GM12878 (cell line): ENCODE data around the gene NXPH1. TPM values are rescaled to one million over a fixed set of nuclear protein-coding genes. Genes with fewer than 3 reads are reported as not detected.

Experiments used
- ATAC-seq: fragments of 200-7000 bp; cut with Tn5 transposase; 3 replicates; pipeline ENCODE4 v1.9.1; 2020; ENCODE audit warnings: mild to moderate bottlenecking, moderate library complexity
- BruUV-seq: library from RNA; stranded (reverse); fragments of 400-500 nt; replicated peaks from 2 replicates; lab custom pipeline; 2021; lab: Mats Ljungman, UMichigan
- CTCF ChIA-PET: fragments of 300-600 bp; sonication (Branson Sonifier 250); formaldehyde crosslinking; extraction: SDS; loops from one replicate; lab custom pipeline; 2021; ENCODE audit warnings: inconsistent platforms; lab: Yijun Ruan, JAX
- POLR2A ChIA-PET: fragments of 350-600 bp; formaldehyde crosslinking; extraction: SDS; loops from one replicate; lab custom pipeline; 2021; ENCODE audit warnings: inconsistent platforms; lab: Charles Lee
- RAD21 ChIA-PET: fragments of 300-600 bp; sonication (Branson Sonifier 250); formaldehyde crosslinking; loops from one replicate; lab custom pipeline; 2023; ENCODE audit warnings: antibody characterized with exemption; ENCODE audit not compliant: unreplicated experiment; lab: Charles Lee
- SMC1A ChIA-PET: fragments of 300-600 bp; sonication (Branson Sonifier 250); formaldehyde crosslinking; loops from one replicate; lab custom pipeline; 2023; ENCODE audit not compliant: unreplicated experiment, uncharacterized antibody; lab: Charles Lee
- DNase-seq: peaks from one replicate; pipeline ENCODE4 v3.0.0-alpha.2; 2011; ENCODE audit warnings: low read depth, low spot score
- FAIRE-seq: peaks from 3 replicates; lab custom pipeline; 2011; peaks lifted over from hg19 to GRCh38; lab: Jason Lieb, UNC
- H2AFZ ChIP-seq: 2 replicates; pipeline ENCODE4 v1.6.0; 2011; ENCODE audit warnings: low read depth, low read length, control low read depth; ENCODE audit not compliant: control insufficient read depth
- H3K27ac ChIP-seq: 2 replicates; pipeline ENCODE4 v1.5.1; 2011; ENCODE audit warnings: control low read depth; ENCODE audit not compliant: control insufficient read depth, insufficient read depth
- H3K27me3 ChIP-seq, 2 experiments: replicated peaks in 1 of 2; 2 replicates each; pipeline versions ENCODE4 v1.6.0 to v1.6.1; 2011; ENCODE audit warnings: low read length in 1 of 2; ENCODE audit not compliant: control insufficient read depth in 2 of 2, insufficient read depth in 2 of 2
- H3K36me3 ChIP-seq, 2 experiments: 2 replicates each; pipeline ENCODE4 v1.5.1; 2011; ENCODE audit warnings: low read length in 1 of 2; ENCODE audit not compliant: control insufficient read depth in 2 of 2, insufficient read depth in 2 of 2
- H3K4me1 ChIP-seq: 2 replicates; pipeline ENCODE4 v1.6.1; 2011; ENCODE audit warnings: mild to moderate bottlenecking, low read length, moderate library complexity, mixed read lengths; ENCODE audit not compliant: control insufficient read depth, insufficient read depth
- H3K4me2 ChIP-seq: 2 replicates; pipeline ENCODE4 v1.6.0; 2011; ENCODE audit warnings: control low read depth; ENCODE audit not compliant: control insufficient read depth, insufficient read depth
- H3K4me3 ChIP-seq: fragments of 200-600 bp; sonication (generic); 2 replicates; pipeline ENCODE4 v1.5.1; 2016
- H3K79me2 ChIP-seq: 2 replicates; pipeline ENCODE4 v1.6.0; 2011; ENCODE audit warnings: low read length; ENCODE audit not compliant: control insufficient read depth, insufficient read depth
- H3K9ac ChIP-seq: 2 replicates; pipeline ENCODE4 v1.8.0; 2011; ENCODE audit warnings: low read length, control low read depth, mixed read lengths; ENCODE audit not compliant: control insufficient read depth, insufficient read depth
- H3K9me3 ChIP-seq: replicated peaks from 3 replicates; pipeline ENCODE4 v1.5.1; 2011; ENCODE audit warnings: mild to moderate bottlenecking, low read length; ENCODE audit not compliant: control insufficient read depth, insufficient read depth
- H4K20me1 ChIP-seq: 2 replicates; pipeline ENCODE4 v1.6.0; 2011; ENCODE audit not compliant: control insufficient read depth, insufficient read depth
- BACH1 ChIP-seq: fragments of 450-650 bp; IDR thresholded peaks from 2 replicates; pipeline ENCODE4 v1.6.1; 2017; ENCODE audit warnings: mild to moderate bottlenecking, borderline replicate concordance
- BMI1 ChIP-seq: fragments of 450-650 bp; IDR thresholded peaks from 2 replicates; pipeline ENCODE4 v1.6.1; 2016; ENCODE audit warnings: mild to moderate bottlenecking, moderate library complexity, borderline replicate concordance
- CBX3 ChIP-seq: fragments of 200-600 bp; sonication (generic); IDR thresholded peaks from 2 replicates; pipeline ENCODE4 v1.6.1; 2016; ENCODE audit warnings: low read depth, borderline replicate concordance
- CBX5 ChIP-seq: sonication (generic); IDR thresholded peaks from 2 replicates; pipeline ENCODE4 v1.6.1; 2016; ENCODE audit warnings: low read depth, moderate library complexity, mild to moderate bottlenecking, inconsistent platforms
- CREB1 ChIP-seq: IDR thresholded peaks from 2 replicates; pipeline ENCODE4 v1.6.1; 2012; ENCODE audit warnings: low read depth, mild to moderate bottlenecking, inconsistent platforms
- CTCF ChIP-seq, 3 experiments: IDR thresholded peaks in 2 of 3; conservative IDR thresholded peaks in 1 of 3; 2 replicates each; pipeline ENCODE4 v1.5.1; 2011; ENCODE audit warnings: low read depth in 3 of 3, low read length in 3 of 3, mild to moderate bottlenecking in 3 of 3, control low read depth in 2 of 3, moderate library complexity in 2 of 3, inconsistent platforms in 1 of 3, mixed read lengths in 1 of 3; ENCODE audit not compliant: control insufficient read depth in 2 of 3, insufficient read depth in 1 of 3; ENCODE audit errors: extremely low read depth in 1 of 3
- ETV6 ChIP-seq, 2 experiments: fragments of 450-650 bp in 1 of 2; IDR thresholded peaks in 1 of 2; conservative IDR thresholded peaks in 1 of 2; 2 replicates each; pipeline ENCODE4 v1.6.1; 2014; ENCODE audit warnings: antibody characterized with exemption in 1 of 2, borderline replicate concordance in 1 of 2, low read depth in 1 of 2, mild to moderate bottlenecking in 1 of 2, moderate library complexity in 1 of 2
- FOXK2 ChIP-seq: fragments of 450-650 bp; IDR thresholded peaks from 2 replicates; pipeline ENCODE4 v1.6.1; 2017; ENCODE audit warnings: mild to moderate bottlenecking, moderate library complexity
- KDM1A ChIP-seq: fragments of 200-600 bp; sonication (generic); IDR thresholded peaks from 2 replicates; pipeline ENCODE4 v1.6.1; 2016; ENCODE audit warnings: borderline replicate concordance
- MAX ChIP-seq: IDR thresholded peaks from 2 replicates; pipeline ENCODE4 v1.6.1; 2012; ENCODE audit warnings: low read depth, low read length, improper control_type of control experiment
- PAX8 ChIP-seq: fragments of 450-650 bp; IDR thresholded peaks from 2 replicates; pipeline ENCODE4 v1.6.1; 2017; ENCODE audit warnings: mild to moderate bottlenecking, moderate library complexity
- REST ChIP-seq: IDR thresholded peaks from 2 replicates; pipeline ENCODE4 v1.6.1; 2012; ENCODE audit warnings: mild to moderate bottlenecking, low read depth, low read length
- ZNF207 ChIP-seq: fragments of 450-650 bp; IDR thresholded peaks from 2 replicates; pipeline ENCODE4 v1.6.1; 2014; ENCODE audit warnings: antibody characterized with exemption, mild to moderate bottlenecking, borderline replicate concordance
- ZNF592 ChIP-seq: fragments of 450-650 bp; IDR thresholded peaks from 2 replicates; pipeline ENCODE4 v1.6.1; 2017; ENCODE audit warnings: mild to moderate bottlenecking, moderate library complexity
- WGBS: methylation state at CpG from one replicate; pipeline ENCODE4 v1.1.6; 2016; ENCODE audit warnings: low lambda C conversion rate; ENCODE audit not compliant: insufficient replicate concordance, insufficient coverage; ENCODE audit errors: missing lambda C conversion rate; 5-methylcytosine and 5-hydroxymethylcytosine counted together
- in situ Hi-C: fragments of 300-500 bp; cut with MboI; formaldehyde crosslinking; loops from 9 replicates; pipeline ENCODE4 v1.14.3; 2018; ENCODE audit warnings: mixed read lengths
- intact Hi-C: fragments of 100-400 bp; cut with micrococcal nuclease; formaldehyde crosslinking; loops from one replicate; pipeline ENCODE4 v1.14.2; 2022; ENCODE audit not compliant: unreplicated experiment
- polyA plus RNA-seq, 11 experiments: library from polyadenylated mRNA; depleted of rRNA in 4 of 11; unstranded in 6 of 11; stranded (reverse) in 5 of 11; fragments of >200 nt; fragmentation: Nextera tagmentation in 4 of 11; fragmentation: Illumina TruSeq in 1 of 11; extraction: Ambion mirVana in 4 of 11; extraction: Trizol in 1 of 11; gene quantifications; 1 replicate in 1 of 11; 2 replicates in 10 of 11; pipeline versions ENCODE4 v1.2.1 to v1.2.3, GENCODE V29; 2011 to 2016; ENCODE audit warnings: inconsistent platforms in 2 of 11, missing spikeins in 2 of 11, low read depth in 1 of 11
- total RNA-seq, 4 experiments: library from RNA; depleted of rRNA in 3 of 4; stranded (reverse); fragments of >200 nt in 3 of 4; fragmentation: Illumina TruSeq in 1 of 4; extraction: Trizol in 1 of 4; gene quantifications; 2 replicates each; pipeline versions ENCODE4 v1.2.1 to v1.2.3, GENCODE V29; 2013 to 2021

The NXPH1 gene
- total and polyA plus RNA-seq, 10 of the 15 experiments (the other 5 are each of a cell fraction or from before 2014, with no cell fraction given) = 0.06 to 0.34 TPM; not detected in 8

GRCh38 chr7:8582728-8583127, 149.3 kb downstream of the NXPH1 start:
- H3K9me3 ChIP-seq = no peaks in the 10 kb centered on the region
- intact Hi-C loops = no loop called here
- no peak for TF ChIP-seq ETV6 (conservative IDR thresholded peaks at IDR 0.05 in 1 of 2, IDR thresholded peaks at IDR 0.05 in 1 of 2; ENCODE audit: borderline replicate concordance in 1 of 2, low read depth in 1 of 2)
- no peak for TF ChIP-seq ZNF592
- TF ChIP-seq CBX3 = no peak
- no peak for TF ChIP-seq FOXK2
- no peak for TF ChIP-seq MAX
- no peak for TF ChIP-seq PAX8
- no peak for TF ChIP-seq CBX5
- no peak for TF ChIP-seq CTCF (IDR thresholded peaks at IDR 0.05 in 2 of 3, conservative IDR thresholded peaks at IDR 0.05 in 1 of 3; ENCODE audit: control insufficient read depth in 2 of 3, extremely low read depth in 1 of 3, insufficient read depth in 1 of 3, low read depth in 3 of 3, low read length in 3 of 3)
- no peak for TF ChIP-seq BACH1
- no peak for TF ChIP-seq REST
- TF ChIP-seq CREB1 = no peak
- TF ChIP-seq KDM1A = no peak
- TF ChIP-seq BMI1 = no peak
- TF ChIP-seq ZNF207 = no peak
- in situ Hi-C loops = no loop called here
- no peak overlapping the region for H2AFZ ChIP-seq
- SMC1A ChIA-PET = interaction anchor here (1.2 kb wide), 1 partner anchor 9 kb away, joined by 3 read pairs; no protein-coding TSS in a partner anchor
- no peaks in the 10 kb centered on the region for H3K36me3 ChIP-seq
- no peaks in the 10 kb centered on the region for H3K79me2 ChIP-seq
- 32% methylated on average over 3 of the region's 3 CpGs for WGBS
- ATAC-seq (no peak), FAIRE-seq (no peak), DNase-seq (no peak)
- H4K20me1 ChIP-seq = no peaks in the 10 kb centered on the region
- H3K4me2 ChIP-seq = no peak overlapping the region
- no peak overlapping the region for H3K9ac ChIP-seq
- no TSS peak for BruUV-seq
- no peak overlapping the region for H3K27ac ChIP-seq
- no peak overlapping the region for H3K4me3 ChIP-seq
- CTCF ChIA-PET = no interaction called here
- H3K27me3 ChIP-seq = no peaks in the 10 kb centered on the region
- RAD21 ChIA-PET = no interaction called here
- H3K4me1 ChIP-seq = no peaks in the 10 kb centered on the region
- POLR2A ChIA-PET = no interaction called here
